K562 (cell line): Measurements from ENCODE around the gene STT3A. TPM values are rescaled to one million over a fixed set of nuclear protein-coding genes. Genes with fewer than 3 reads are reported as not detected.
A peak's percentile ranks its signal among the peaks of the same experiment; 100 is the strongest.

ENCODE experiments used
- ATF1 ChIP-seq, 2 experiments: fragments of 450-650 bp in 1 of 2; IDR thresholded peaks; 2 replicates each; pipeline ENCODE4 v1.6.1; 2016; ENCODE audit warnings: missing compliant biosample characterization in 1 of 2, missing genetic modification characterization in 1 of 2
- ETV1 ChIP-seq: fragments of 450-650 bp; conservative IDR thresholded peaks from 2 replicates; pipeline ENCODE4 v1.6.1; 2016; ENCODE audit warnings: missing genetic modification characterization, control low read depth, low read depth, missing compliant biosample characterization
- ETV5 ChIP-seq: sonication (generic); formaldehyde crosslinking; IDR thresholded peaks from 2 replicates; pipeline ENCODE4 v1.4.0; 2020; ENCODE audit warnings: low read depth, mild to moderate bottlenecking, missing genetic modification reagents
- KLF13 ChIP-seq: fragments of 450-650 bp; IDR thresholded peaks from 2 replicates; pipeline ENCODE4 v1.6.1; 2016; ENCODE audit warnings: missing genetic modification characterization, low read depth, mild to moderate bottlenecking, missing compliant biosample characterization, moderate library complexity, borderline replicate concordance
- NCOA6 ChIP-seq: fragments of 450-650 bp; IDR thresholded peaks from 2 replicates; pipeline ENCODE4 v1.6.1; 2017; ENCODE audit warnings: mild to moderate bottlenecking
- RBM25 ChIP-seq: fragments of 200-400 bp; formaldehyde crosslinking; IDR thresholded peaks from 2 replicates; pipeline ENCODE4 v1.6.1; 2018; ENCODE audit warnings: low read length, low read depth, moderate library complexity; ENCODE audit not compliant: severe bottlenecking
- SIN3B ChIP-seq: fragments of 450-650 bp; IDR thresholded peaks from 2 replicates; pipeline ENCODE4 v1.6.1; 2017; ENCODE audit warnings: low read depth, mild to moderate bottlenecking, moderate library complexity
- TCF7 ChIP-seq: sonication (generic); IDR thresholded peaks from 2 replicates; pipeline ENCODE4 v1.6.1; 2016; ENCODE audit warnings: antibody characterized with exemption, borderline replicate concordance
- ZNF133 ChIP-seq: fragments of 250-450 bp; sonication (Bioruptor Pico); IDR thresholded peaks from 2 replicates; pipeline ENCODE4 v1.4.0; 2020; ENCODE audit warnings: mild to moderate bottlenecking
- ZNF253 ChIP-seq: fragments of 250-450 bp; sonication (Bioruptor Pico); conservative IDR thresholded peaks from 2 replicates; pipeline ENCODE4 v1.6.1; 2021; ENCODE audit warnings: mild to moderate bottlenecking
- ZZZ3 ChIP-seq: fragments of 450-650 bp; IDR thresholded peaks from 2 replicates; pipeline ENCODE4 v1.6.1; 2016; ENCODE audit warnings: antibody characterized with exemption, mild to moderate bottlenecking, moderate library complexity
- polyA plus RNA-seq, 8 experiments: library from polyadenylated mRNA; depleted of rRNA in 4 of 8; stranded (reverse) in 5 of 8; unstranded in 3 of 8; fragments of >200 nt; fragmentation: Nextera tagmentation in 2 of 8; fragmentation: Illumina TruSeq in 1 of 8; extraction: Ambion mirVana in 2 of 8; extraction: Trizol in 1 of 8; gene quantifications; 2 replicates each; pipeline versions ENCODE4 v1.2.1 to v1.2.3, GENCODE V29; 2011 to 2014; ENCODE audit warnings: inconsistent platforms in 1 of 8, missing spikeins in 1 of 8
- total RNA-seq, 7 experiments: library from RNA; depleted of rRNA in 6 of 7; stranded (reverse); fragments of >200 nt in 6 of 7; fragmentation: Illumina TruSeq in 2 of 7; extraction: Trizol in 2 of 7; gene quantifications; 2 replicates each; pipeline versions ENCODE4 v1.2.1 to v1.2.3, GENCODE V29; 2011 to 2021; ENCODE audit warnings: low replicate concordance in 1 of 7
- TF ChIP-seq, protein P1 (sequence below), 2 experiments: fragments of 450-650 bp in 1 of 2; sonication (generic) in 1 of 2; formaldehyde crosslinking in 1 of 2; IDR thresholded peaks in 1 of 2; conservative IDR thresholded peaks in 1 of 2; 2 replicates each; pipeline versions ENCODE4 v1.6.1 to v1.8.1; 2016 to 2023; ENCODE audit warnings: mild to moderate bottlenecking in 2 of 2, moderate library complexity in 2 of 2, inconsistent platforms in 1 of 2, missing genetic modification reagents in 1 of 2
- TF ChIP-seq, protein P2 (sequence below), 2 experiments: fragments of 450-650 bp; formaldehyde crosslinking in 1 of 2; IDR thresholded peaks; 2 replicates each; pipeline versions ENCODE4 v1.4.0 to v1.6.1; 2014 to 2020; ENCODE audit warnings: mild to moderate bottlenecking in 2 of 2, borderline replicate concordance in 1 of 2, low read depth in 1 of 2
- TF ChIP-seq, protein P3 (sequence below): fragments of 250-450 bp; sonication (Bioruptor Pico); IDR thresholded peaks from 2 replicates; pipeline ENCODE4 v1.8.0; 2021; ENCODE audit warnings: mild to moderate bottlenecking, moderate library complexity

The STT3A gene
- total and polyA plus RNA-seq, 9 of the 15 experiments (the other 6 are each of a cell fraction or from before 2014, with no cell fraction given): 70.7 to 330 (median 192) TPM

DNA sequence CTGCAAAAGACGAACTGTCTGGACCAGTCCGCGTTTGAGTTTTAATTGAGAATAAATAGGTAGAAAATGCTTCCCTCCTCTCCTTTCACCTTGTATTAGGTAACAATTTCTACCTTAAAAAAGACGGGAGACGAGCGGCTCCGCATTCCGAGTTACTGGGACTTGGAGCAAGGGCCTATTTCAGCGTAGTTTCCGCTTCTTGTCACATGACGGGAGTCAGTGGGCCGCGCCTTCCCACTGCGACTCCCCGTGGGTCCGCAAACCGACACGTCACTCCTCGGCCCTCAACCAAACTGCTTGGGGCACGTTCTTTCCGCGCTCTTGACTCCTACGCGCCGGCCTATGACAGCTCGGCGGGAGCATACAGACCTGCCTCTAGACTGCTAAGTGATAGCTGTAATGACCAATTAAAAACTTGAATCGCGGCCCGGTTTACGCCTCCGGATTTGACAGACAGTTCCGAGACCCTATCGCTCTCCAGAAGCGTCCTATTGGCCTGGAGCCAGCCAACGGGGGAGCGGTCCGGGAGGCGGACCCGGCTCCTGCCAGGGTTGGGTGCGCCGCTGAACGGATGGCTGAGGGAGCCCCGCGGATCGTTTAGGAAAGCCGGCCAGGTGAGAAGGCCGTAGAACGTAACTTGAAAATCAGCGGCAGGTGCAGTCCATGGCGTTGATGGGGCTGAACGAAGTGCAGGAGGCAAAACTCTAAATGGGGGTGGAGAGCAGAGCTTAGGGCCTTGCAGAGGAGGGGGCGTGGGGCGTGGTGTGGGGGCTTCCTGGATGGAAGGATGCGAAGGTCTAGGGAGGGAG, at the start of gene STT3A (continued):
- TF ChIP-seq, protein P1, sequence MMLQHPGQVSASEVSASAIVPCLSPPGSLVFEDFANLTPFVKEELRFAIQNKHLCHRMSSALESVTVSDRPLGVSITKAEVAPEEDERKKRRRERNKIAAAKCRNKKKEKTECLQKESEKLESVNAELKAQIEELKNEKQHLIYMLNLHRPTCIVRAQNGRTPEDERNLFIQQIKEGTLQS (IDR thresholded peaks at IDR 0.05): peak; percentile 66; the same call in 1 of the 2 replicates
- TF ChIP-seq, protein P1 (CRISPR knock-in tag; conservative IDR thresholded peaks at IDR 0.05): peak; percentile 85
- TF ChIP-seq NCOA6 (no peak), ATF1 (CRISPR knock-in tag; IDR thresholded peaks at IDR 0.05) (no peak), ATF1 (tag; IDR thresholded peaks at IDR 0.05) (peak; percentile 98), TCF7 (0 out of 2 replicates have a peak, but pooled peaks have one; percentile 82), SIN3B (peak; percentile 56; the same call in 1 of the 2 replicates), RBM25 (peak; percentile 92), ETV1 (tag) (peak; percentile 86), ZNF133 (CRISPR knock-in tag) (no peak), KLF13 (peak; percentile 15; the same call in 1 of the 2 replicates), ZNF253 (CRISPR knock-in tag) (no peak), ZZZ3 (peak; percentile 77; the same call in 1 of the 2 replicates), ETV5 (CRISPR knock-in tag) (peak; percentile 66)
- TF ChIP-seq, protein P2, sequence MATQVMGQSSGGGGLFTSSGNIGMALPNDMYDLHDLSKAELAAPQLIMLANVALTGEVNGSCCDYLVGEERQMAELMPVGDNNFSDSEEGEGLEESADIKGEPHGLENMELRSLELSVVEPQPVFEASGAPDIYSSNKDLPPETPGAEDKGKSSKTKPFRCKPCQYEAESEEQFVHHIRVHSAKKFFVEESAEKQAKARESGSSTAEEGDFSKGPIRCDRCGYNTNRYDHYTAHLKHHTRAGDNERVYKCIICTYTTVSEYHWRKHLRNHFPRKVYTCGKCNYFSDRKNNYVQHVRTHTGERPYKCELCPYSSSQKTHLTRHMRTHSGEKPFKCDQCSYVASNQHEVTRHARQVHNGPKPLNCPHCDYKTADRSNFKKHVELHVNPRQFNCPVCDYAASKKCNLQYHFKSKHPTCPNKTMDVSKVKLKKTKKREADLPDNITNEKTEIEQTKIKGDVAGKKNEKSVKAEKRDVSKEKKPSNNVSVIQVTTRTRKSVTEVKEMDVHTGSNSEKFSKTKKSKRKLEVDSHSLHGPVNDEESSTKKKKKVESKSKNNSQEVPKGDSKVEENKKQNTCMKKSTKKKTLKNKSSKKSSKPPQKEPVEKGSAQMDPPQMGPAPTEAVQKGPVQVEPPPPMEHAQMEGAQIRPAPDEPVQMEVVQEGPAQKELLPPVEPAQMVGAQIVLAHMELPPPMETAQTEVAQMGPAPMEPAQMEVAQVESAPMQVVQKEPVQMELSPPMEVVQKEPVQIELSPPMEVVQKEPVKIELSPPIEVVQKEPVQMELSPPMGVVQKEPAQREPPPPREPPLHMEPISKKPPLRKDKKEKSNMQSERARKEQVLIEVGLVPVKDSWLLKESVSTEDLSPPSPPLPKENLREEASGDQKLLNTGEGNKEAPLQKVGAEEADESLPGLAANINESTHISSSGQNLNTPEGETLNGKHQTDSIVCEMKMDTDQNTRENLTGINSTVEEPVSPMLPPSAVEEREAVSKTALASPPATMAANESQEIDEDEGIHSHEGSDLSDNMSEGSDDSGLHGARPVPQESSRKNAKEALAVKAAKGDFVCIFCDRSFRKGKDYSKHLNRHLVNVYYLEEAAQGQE (IDR thresholded peaks at IDR 0.05; ENCODE audit: borderline replicate concordance): peak; percentile 67
- TF ChIP-seq, protein P2 (CRISPR knock-in tag; IDR thresholded peaks at IDR 0.05; ENCODE audit: low read depth): no peak
- TF ChIP-seq, protein P3, sequence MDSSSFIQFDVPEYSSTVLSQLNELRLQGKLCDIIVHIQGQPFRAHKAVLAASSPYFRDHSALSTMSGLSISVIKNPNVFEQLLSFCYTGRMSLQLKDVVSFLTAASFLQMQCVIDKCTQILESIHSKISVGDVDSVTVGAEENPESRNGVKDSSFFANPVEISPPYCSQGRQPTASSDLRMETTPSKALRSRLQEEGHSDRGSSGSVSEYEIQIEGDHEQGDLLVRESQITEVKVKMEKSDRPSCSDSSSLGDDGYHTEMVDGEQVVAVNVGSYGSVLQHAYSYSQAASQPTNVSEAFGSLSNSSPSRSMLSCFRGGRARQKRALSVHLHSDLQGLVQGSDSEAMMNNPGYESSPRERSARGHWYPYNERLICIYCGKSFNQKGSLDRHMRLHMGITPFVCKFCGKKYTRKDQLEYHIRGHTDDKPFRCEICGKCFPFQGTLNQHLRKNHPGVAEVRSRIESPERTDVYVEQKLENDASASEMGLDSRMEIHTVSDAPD (CRISPR knock-in tag): no peak
